Stimulated activated CD4-positive, alpha-beta T cell treated with anti-CD3 and anti-CD28 coated beads, Interleukin-15, amount 100 ng/mL, for 24 hours (primary cell): ENCODE results near the gene TSPYL6.
"Not testable (repeated sequence)": the region's sequence is repeated elsewhere in the genome, so short reads cannot be mapped to it uniquely, and the experiment has no call there.

ENCODE experiments used
- DNase-seq: peaks from one replicate; pipeline ENCODE4 v3.0.0-alpha.2; 2020

The TSPYL6 gene

DNA sequence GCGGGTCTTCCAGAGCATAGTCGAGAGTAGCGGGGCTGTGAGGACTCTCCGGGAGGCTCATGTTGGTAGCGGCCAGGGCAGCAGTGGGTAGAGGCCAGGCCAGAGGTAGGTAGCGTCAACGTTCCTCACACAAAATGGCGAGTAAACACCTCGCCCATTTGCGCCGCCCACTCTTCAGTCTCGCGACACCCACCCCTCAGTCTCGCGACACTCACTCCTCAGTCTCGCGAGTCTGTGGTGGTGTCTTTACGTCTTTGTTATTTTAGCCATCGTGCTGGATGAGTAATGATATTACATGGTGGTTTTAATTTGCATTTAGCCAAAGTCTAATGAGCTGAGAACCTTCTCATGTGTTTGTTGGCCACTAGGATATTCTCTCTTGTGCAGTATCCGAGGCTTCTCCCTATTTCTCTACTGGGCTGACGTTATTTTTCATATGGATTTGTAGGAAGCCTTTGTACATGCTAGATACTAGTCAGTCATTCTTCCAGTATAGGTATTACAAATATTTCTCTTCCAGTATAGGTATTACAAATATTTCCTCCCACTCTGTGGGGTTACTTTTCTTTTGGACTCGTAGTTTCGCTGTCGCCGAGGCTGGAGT, at the start of gene TSPYL6:
TSPYL6 (minus strand) TSS at position 139 of the 604 bp plus-strand sequence; CDS start at position 61, 78 bp downstream.
- no peak for DNase-seq

DNA sequence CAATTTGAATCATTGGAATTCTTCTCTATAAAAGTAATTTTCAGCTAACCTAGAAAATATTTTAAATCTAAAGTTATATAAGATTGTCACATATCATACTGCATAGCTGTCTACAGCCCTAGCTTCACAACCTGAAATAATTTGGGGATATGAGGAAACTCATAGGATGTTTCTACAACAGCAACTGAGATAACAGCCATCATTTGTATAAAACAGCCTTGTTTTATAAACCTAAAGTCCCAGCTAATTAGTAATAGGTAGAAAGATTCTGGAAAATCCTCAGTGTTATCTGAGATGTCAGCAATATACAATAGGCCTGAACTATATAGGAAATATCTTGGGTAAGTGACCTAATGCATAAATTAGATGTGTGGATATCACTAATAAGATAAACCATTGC, 47.6 kb upstream of the TSPYL6 start:
- DNase-seq: no peak

DNA sequence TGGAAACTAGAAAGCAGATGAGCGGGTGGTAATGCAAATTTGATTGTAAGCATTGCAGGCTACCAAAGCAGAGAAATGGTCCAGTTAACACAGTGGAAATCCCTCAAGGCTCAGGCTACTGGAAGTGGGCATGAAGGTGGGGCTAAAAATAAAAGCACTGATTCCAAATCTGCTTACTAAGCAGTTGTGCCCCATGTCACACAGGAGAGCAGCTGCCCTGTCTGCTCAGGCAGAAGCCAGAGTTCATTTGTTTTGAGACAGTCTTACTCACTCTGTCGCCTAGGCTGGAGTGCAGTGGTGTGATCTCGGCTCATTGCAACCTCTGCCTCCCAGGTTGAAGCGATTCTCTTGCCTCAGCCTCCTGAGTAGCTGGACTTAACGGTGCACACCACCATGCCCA, 42.5 kb upstream of the TSPYL6 start:
- DNase-seq: no peak

DNA sequence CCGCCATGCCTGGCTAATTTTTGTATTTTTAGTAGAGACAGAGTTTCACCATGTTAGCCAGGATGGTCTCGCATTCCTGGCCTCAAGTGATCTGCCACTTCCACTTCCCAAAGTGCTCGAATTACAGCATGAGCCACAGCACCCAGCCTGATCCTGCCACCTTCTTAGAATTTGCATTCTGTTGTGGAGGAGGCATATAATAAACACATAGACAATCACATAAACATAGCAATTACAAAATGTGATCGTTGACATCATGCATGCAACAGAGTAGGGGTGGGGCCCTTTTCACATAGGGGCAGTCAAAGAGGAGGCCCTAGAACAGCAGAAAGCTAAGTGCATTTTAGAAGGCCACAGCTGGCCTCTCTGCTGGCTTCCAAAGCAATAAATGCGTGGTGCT, 39.9 kb upstream of the TSPYL6 start:
- DNase-seq: no peak

DNA sequence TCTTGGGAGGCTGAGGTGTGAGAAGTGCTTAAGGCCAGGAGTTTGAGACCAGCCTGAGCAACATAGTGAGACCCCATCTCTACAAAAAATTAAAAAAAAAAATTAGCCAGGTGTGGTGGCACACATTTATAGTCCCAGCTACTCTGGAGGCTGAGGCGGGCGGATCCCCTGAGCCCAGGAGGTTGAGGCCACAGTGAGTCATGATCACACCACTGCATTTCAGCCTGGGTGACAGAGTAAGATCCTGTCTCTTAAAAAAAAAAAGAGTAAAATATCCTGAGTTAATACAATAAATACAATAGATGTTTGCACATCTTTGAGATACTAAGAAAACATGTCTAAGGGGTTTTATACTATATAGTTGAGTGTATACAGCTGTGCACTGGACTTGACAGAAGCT, 38.6 kb upstream of the TSPYL6 start:
- DNase-seq: not testable (repeated sequence)

DNA sequence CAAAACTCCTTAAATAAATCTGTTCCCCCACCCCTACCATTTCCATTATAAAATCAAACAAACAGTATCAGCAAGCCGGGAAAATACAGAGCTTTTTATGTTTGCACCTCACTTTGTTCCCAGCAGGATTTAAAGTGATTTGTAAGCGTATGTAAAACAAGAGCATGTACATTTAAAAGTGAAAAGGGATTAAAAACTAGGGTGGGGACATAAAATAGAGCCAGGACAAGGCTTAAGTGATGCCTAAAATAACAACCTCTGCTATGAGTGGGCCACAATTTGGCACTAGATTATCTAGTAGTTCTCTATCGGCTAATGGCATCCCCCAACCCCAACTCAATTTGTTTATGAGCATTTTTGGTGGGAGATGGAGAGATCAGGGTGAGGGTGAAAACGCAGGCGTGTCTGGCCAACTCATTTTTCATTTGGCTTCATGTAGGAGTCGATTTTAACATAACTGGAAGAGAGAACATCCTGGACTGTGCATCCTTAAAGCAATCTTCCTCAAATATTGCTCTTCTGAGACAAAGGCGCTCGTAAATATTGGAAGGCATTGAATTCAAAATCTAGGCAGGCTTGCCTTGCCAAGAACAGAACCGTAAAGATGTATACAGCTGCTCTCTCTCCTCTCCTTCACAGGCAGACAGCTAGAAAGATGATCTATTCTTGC, 34.5 kb upstream of the TSPYL6 start:
- no peak for DNase-seq

DNA sequence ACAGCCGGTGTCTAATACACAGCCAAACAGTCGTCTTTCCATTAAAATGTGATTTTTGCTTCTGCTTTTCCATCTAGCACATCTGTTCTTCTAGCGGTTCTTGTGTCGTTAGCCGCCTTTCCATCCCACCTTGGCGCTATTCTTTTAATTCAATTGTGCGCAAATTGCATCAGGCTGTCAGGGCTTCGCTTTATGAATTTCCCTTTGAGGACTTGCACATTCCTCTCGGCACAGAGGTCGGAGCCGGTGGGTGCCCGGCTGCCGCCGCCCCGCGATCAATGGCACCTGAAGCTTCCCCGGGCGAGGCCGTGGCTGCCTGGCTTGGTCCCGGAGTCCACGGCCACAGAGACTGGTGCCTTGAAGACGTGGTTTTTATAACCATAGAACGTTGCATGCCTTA, 33.9 kb upstream of the TSPYL6 start:
- no peak for DNase-seq

DNA sequence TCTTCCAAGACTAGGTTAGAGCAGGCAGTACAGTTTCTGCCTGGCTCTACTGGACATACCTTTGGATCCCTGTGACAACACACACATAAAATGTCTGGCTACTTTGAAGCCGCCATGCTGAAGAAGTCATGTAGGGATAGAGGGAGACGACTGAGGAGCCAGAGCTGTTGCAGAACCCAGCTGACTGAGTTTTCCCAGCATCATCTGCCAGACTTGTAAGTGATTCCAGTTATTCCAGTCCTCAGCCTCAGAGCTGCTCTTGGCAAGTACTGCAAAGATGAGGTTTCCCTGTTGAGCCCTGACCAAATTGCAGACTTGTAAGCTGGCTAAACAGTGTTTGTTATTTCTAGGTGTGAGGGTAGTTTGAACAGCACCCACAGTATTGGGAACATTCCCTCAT, 31.5 kb upstream of the TSPYL6 start:
- no peak for DNase-seq

DNA sequence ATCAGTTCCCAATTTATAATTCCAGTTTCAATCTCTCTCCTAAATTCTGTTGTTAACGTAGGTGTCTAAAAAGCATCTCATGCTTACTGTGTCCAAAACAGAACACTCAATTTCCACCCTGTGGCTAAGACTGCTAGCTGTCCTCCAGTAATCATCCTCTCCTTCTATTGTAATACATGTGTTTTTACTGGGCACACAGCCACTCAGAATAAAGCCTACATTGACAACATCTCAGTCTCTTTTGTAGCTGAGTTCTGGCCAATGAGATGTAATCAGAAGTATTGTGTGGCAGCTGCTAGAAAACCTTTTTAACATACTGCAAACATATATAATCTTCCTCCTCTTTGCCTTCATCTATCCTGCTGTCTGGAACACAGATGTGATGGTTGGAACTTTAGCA, 29.4 kb upstream of the TSPYL6 start:
- DNase-seq: no peak

DNA sequence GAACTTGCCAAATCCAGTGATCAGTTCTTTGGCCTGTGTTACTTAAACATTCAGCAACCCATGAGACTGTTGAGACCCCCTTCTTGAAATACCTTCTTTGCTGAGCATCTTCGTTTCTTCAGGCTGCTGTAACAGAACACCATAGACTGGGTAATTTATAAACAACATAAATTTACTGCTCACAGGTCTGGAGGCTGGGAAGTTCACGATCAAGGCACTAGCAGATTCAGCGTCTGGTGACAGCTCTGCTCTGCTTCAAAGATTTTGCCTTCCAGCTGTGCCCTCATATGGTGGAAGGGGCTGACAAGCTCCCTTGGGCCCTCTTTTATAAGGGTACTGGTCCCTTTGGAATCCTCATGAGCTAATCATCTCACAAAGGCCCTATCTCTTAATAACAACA, 28.8 kb upstream of the TSPYL6 start:
- DNase-seq: no peak

DNA sequence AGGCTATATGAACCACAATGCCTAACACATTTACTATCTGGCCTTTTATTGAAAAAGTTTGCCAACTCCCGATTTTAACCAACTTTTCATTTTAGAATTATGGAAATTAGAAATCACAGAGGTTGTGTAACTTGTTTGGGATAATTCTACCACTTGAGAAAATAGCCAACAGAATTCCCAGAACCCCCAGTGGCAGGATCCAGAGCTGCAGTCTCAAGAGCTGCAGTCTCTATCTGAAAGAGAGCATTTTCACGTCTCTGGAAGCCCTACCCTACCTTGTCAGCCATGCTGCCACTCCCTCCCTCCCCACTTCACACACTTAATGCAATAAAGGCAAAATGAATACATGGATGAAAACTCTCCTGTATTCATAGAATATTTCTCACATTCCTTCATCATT, 23.4 kb upstream of the TSPYL6 start:
- no peak for DNase-seq

DNA sequence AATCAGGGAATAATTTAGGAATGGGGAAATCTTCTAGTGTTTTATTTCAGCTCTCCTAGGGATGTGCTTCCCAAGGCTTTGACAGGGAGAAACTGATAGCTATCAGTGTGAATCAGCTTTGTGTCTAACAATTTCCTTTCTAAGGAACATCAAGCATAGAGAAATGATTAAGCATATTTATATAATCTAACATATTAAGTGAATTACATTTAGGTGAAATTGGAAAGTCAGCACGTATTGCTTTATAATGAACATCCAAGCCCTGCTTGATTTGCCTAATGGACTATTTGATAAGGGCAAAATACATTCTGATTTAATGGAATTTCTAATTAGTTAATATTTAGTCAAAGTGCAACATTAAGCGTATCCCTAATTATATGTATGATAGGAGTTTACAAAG, 19.5 kb upstream of the TSPYL6 start:
- no peak for DNase-seq

DNA sequence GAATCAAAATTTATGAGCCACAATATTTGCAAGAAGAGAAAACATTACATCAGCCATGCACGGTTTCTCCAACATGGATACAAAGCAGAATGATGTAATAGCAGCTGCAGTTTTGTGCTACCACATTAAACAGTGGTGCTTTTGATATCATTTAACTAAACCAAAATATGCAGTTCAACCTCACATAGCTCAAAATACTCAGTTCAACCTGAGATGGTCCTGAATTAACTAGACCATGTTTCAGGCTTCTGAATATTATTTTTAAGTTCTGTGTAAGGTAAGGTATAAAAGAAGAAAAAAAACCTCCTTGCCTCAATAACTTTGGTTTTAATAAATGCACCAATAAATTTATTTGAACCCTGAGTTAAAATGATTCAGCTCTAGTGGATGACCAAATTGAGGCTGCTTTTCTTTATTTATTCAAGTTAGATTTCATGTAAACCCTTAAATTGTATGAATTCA, 18.8 kb upstream of the TSPYL6 start:
- no peak for DNase-seq

DNA sequence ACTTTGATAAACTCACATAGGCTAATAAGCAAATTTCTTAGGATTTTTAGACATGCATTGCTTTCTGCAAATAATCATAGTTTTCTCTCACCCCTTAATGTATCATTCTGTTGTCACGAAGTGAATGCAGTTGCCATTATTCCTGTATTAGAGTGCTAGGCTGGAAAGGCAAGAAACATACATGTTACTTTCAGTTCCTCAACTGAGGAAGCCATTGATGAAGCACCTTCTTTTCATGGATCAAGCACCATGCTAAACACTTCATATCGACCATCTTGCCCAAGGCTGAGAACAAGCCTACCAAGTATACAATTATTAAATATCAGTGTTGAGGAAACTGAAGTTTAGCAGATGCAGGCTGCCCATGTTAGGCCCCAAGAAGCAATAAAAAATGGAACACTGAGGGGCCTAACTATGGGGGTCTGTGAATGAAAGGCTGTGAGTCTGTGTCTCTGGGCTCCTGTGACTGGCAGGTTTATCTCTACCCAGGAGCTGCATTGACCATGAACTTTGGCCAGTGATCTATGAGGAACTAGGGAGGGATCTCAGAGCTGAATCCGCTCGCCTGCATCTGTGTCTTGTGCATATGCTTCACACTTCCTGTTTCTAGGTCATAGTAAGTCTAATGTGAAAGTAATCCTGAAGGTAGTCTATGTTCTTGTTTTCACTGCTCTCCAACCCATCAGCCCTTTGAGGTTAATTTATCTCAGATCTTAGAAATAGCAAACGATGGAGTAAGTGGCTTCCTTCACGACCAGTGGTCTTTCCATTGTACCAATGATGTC, 16.0 kb upstream of the TSPYL6 start:
- no peak for DNase-seq

DNA sequence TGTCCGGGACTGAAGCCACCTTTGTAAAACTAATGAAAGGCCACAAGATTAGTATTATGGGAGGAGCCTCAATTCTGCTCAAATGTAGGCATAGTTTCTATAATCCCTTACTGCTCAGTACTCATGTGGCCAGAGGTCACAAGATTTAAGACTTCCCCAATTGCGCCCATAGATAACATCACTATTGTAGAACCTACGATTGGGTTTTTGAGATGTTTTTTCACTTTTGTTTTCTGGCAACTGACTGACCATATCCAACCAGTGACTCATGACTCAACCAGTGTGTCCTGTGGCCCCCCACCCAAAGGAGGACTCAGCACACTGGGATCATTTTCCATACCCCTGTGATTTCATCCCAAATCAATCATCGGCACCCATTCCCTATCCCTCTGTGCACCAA, 15.2 kb upstream of the TSPYL6 start:
- no peak for DNase-seq

DNA sequence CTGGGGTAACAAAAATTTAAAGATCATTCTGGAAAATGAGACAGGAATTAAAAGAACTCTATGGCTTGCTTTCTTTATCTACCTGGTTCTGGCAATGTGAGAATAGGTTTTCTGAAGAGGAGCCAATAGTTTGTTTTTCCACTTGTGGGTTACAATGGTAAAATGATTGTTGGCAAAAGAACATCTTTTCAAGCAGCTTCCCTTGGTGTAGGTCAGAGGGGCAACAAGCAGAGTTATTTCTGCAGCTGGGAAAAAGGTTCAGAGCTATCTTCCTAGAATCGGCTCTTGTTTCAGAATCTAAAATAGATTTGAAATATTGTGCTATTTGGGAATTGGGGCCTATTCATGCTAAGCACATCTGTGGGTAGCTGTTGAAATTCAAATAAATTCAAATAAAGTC, 11.5 kb upstream of the TSPYL6 start:
- no peak for DNase-seq

DNA sequence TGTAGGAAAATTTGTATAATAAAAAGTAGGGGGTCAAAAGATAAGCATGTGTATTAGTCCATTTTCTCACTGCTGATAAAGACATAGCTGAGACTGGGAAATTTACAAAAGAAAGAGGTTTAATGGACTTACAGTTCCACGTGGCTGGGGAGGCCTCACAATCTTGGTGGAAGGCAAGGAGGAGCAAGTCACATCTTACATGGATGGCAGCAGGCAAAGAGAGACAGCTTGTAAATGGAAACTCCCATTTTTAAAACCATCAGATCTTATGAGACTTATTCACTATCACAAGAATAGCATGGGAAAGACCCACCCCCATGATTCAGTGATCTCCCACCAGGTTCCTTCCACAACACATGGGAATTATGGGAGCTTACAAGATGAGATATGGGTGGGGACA, 9.1 kb upstream of the TSPYL6 start:
- DNase-seq: not testable (repeated sequence)

DNA sequence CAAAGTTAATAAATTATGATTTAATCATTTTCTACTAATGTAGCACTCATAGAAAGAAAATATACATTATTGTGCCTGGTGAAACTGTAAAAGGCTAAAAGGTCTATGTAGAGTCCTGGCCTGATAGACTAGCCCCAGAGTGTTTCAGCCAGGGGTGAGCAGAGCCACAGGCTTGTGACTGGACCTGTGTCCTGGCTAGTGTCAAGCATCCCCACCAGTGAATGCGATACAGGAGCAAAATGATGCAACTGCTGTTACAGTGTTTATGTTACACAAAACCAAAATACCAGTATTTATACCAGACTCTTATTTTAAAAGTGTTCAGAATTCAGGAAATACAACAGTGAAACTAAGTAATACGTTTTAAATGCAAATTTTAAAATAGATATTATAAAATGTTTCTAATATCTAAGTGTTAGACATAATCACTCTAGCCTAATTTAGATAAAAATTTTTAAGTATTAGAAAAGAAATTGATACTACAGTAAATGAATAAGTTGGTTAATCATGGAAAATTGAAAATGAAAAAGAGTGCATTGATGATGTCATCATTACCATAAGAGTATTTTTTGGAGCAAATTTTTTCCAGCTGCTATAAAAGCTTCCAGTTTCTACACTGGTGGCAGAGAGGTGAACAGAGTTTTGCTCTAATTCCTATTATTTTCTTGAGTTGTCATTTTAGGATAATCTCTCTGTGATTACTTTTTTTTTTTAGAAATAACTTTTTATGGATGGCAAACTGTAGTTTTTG, 6.2 kb upstream of the TSPYL6 start:
- no peak for DNase-seq

DNA sequence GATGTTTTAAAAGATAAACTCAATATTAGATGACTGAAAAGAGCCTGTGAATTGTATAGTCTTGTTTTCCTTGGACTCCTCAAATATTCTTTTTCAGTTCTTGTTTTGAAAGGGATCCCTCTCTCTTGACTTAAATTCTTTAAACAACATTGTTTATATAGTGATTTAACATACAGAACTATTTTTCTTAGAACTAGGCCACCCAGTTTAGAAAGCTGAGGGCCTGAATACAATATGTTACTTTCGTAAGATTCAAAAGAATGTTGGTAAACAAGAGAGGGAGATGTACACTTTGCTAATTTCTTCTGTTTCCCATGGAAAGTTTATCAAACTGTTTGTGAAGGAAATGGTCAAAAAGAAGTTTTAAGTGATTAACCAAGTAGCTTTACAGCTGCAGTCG, 5.5 kb upstream of the TSPYL6 start:
- DNase-seq: no peak

DNA sequence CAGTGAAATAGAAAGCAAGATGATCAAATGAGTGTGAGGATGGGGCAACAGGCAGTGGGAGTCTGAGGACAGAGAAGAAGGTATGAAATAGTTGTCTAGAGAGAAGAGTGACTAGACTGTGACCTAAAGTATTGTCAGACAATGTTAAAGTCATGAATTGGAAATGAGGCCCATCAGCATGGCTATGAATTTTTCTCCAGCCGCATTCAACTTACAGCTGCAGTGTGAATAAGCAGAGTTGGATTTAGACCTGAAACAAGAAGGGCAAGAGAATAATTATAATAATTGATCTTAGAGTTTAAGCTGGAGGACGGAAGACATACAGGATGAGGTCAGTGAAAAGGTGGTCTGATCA, 4.2 kb upstream of the TSPYL6 start:
- no peak for DNase-seq

DNA sequence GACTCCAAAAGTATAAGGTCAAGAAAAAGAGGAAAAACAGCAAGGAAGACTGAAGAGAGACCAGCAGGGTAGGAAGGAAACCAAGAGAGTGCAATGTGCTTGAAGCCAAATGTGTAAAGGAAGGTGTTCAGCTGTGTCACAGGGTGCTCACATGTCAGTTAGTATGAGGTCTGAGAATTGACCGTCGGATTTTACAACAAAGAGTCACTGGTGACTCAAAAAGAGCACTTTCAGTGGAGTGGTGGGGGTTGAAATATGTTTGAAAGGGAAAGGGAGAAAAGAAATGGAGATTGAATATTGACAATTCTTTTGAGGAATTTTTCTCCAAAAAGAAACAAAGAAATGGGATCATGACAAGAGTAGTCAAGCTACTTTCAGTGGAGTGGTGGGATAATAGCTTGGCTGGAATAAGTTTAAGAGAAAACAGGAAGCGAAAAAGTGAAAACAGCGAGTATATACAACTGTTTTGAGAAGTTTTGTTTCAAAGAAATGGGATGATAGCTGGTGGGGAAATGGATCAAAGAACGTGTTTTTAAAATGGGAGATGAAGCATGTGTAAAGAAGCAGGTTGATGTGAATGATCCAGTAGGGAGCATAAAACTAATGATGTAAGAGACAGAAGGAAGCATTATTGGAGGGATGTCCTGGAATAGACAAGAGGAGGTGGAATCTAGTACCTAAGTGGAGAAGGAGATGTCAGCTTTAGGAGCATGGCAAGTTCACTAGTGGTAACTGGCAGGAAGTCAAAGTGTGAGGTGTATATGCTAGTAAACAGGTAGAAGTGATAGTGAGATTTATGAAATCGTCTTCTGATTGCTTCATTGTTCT, 3.6 kb upstream of the TSPYL6 start:
- no peak for DNase-seq

DNA sequence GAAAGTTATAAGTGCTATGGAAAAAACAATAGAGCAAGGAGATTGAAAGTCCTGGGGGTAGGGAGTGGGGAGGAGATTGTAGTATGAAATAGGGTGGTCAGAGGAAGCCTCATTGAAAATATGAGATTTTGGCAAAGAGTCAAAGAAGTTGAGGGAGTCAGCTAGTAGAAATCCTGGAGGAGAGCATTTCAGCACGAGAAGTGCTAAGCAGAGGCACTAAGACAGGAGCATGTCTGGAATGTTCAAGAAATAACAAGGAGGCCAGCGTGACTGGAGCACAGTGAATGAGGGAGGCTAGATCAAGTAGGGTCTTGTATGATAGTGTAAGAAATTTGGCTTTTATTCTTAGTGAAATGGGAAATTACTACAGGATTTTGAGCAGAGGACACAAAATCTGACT, 2.1 kb upstream of the TSPYL6 start:
- DNase-seq: no peak
